HG02852 (cell line): ENCODE data around the gene DDX1.

Experiments used
- ATAC-seq: cut with Tn5 transposase; IDR thresholded peaks from one replicate; pipeline ENCODE4 v1.9.1; 2021; ENCODE audit warnings: mild to moderate bottlenecking, moderate library complexity; ENCODE audit not compliant: unreplicated experiment

DDX1 gene

GRCh38 chr2:15626967-15627366, 35.3 kb downstream of the DDX1 start:
- ATAC-seq, result no peak

- ATAC-seq, result no peak
Observed at GRCh38 chr2:15627817-15628684, 36.4 kb downstream of the DDX1 start.

- ATAC-seq, result no peak
Observed at GRCh38 chr2:15628899-15629855, 37.5 kb downstream of the DDX1 start.

- no peak for ATAC-seq
Observed at GRCh38 chr2:15630121-15630977, 38.7 kb downstream of the DDX1 start.

- no peak for ATAC-seq
Observed at GRCh38 chr2:15630978-15631719, 39.5 kb downstream of the DDX1 start.

GRCh38 chr2:15631883-15632282, 40.2 kb downstream of the DDX1 start:
- no peak for ATAC-seq

- no peak for ATAC-seq
Observed at GRCh38 chr2:15633043-15633970, 41.6 kb downstream of the DDX1 start.

- no peak for ATAC-seq
Observed at GRCh38 chr2:15633971-15634346, 42.3 kb downstream of the DDX1 start.

- ATAC-seq, result no peak
Observed at GRCh38 chr2:15634846-15635490, 43.3 kb downstream of the DDX1 start.

- ATAC-seq, result peak; percentile 92
Observed at GRCh38 chr2:15636972-15637785, 45.5 kb downstream of the DDX1 start.

GRCh38 chr2:15638720-15639119, 47.1 kb downstream of the DDX1 start:
- ATAC-seq, result no peak

GRCh38 chr2:15639323-15640251, 47.9 kb downstream of the DDX1 start:
- ATAC-seq, result no peak

GRCh38 chr2:15640261-15640711, 48.6 kb downstream of the DDX1 start:
- ATAC-seq, result no peak

GRCh38 chr2:15640784-15641183, 49.1 kb downstream of the DDX1 start:
- ATAC-seq, result no peak

GRCh38 chr2:15641530-15641982, 49.9 kb downstream of the DDX1 start:
- ATAC-seq, result no peak

- no peak for ATAC-seq
Observed at GRCh38 chr2:15642011-15642814, 50.5 kb downstream of the DDX1 start.
